GM12872 (cell line): Measurements from ENCODE around the gene ADSS1.

Experiments used
- CTCF ChIP-seq: IDR thresholded peaks from 3 replicates; pipeline ENCODE4 v1.5.1; 2011; ENCODE audit warnings: low read depth, mild to moderate bottlenecking, low read length, moderate library complexity; ENCODE audit not compliant: insufficient read depth

The ADSS1 gene

GRCh38 chr14:104783484-104784217 is 59.6 kb downstream of the ADSS1 start:
- no peak for TF ChIP-seq CTCF

- no peak for TF ChIP-seq CTCF
These were observed 60.2 kb downstream of the ADSS1 start for GRCh38 chr14:104784218-104784568.

GRCh38 chr14:104784846-104785707 is 61.0 kb downstream of the ADSS1 start:
- no peak for TF ChIP-seq CTCF

- TF ChIP-seq CTCF = no peak
These were observed 61.7 kb downstream of the ADSS1 start for GRCh38 chr14:104785708-104786080.

- no peak for TF ChIP-seq CTCF
These were observed 62.1 kb downstream of the ADSS1 start for GRCh38 chr14:104786091-104786586.

- TF ChIP-seq CTCF = no peak
These were observed 63.0 kb downstream of the ADSS1 start for GRCh38 chr14:104786726-104787675.
